GM12873 (cell line): ENCODE results near the gene ORM2.

Source experiments
- TF ChIP-seq, protein P1 (sequence below): IDR thresholded peaks from 2 replicates; pipeline ENCODE4 v1.5.1; 2012; ENCODE audit warnings: low read depth, mild to moderate bottlenecking, moderate library complexity, low read length, control low read depth; ENCODE audit not compliant: insufficient read depth; ENCODE audit errors: missing control alignments

Gene ORM2

GRCh38 chr9:114367772-114368569, 38.3 kb downstream of the ORM2 start:
- TF ChIP-seq, protein P1, sequence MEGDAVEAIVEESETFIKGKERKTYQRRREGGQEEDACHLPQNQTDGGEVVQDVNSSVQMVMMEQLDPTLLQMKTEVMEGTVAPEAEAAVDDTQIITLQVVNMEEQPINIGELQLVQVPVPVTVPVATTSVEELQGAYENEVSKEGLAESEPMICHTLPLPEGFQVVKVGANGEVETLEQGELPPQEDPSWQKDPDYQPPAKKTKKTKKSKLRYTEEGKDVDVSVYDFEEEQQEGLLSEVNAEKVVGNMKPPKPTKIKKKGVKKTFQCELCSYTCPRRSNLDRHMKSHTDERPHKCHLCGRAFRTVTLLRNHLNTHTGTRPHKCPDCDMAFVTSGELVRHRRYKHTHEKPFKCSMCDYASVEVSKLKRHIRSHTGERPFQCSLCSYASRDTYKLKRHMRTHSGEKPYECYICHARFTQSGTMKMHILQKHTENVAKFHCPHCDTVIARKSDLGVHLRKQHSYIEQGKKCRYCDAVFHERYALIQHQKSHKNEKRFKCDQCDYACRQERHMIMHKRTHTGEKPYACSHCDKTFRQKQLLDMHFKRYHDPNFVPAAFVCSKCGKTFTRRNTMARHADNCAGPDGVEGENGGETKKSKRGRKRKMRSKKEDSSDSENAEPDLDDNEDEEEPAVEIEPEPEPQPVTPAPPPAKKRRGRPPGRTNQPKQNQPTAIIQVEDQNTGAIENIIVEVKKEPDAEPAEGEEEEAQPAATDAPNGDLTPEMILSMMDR, result no peak

DNA sequence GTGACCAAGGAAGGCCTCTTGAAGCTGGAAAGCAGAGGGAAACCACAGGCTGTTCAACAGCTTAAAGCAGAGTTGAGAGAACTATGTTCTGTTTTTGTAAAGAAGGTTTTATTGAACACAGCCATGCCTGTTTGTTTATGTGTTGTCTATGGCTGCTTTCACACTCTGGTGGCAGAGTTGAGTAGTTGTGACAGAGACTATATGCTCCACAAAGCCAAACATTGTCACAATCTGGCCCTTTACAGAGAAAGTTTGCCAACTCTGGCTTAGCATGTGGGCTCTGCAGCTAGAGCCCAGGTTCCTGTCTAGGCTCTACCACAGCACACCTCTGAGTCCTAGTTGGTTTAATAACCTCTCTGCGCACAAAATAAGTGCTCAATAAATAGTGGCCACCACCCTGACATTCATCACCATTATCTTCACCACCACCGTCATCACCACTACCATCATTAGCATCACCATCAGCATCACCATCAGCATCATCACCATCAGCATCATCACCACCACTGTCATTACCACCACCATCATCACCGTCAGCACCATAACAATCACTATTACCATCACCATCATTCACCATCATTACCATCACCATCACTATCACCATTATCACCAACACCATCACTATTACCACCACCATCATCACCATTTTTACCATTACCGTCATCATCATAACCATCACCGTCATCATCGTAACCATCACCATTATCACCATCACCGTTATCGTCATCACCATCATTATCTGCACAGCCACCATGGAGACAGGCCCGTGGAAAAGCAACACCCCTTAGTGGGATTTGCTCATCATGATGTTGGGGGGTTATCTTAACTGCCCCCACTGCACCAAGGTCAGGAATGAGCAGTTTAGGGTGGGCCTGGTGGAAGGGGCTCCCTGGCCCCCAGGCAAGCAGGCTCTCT, 39.8 kb downstream of the ORM2 start:
- TF ChIP-seq, protein P1, result no peak

- TF ChIP-seq, protein P1, result no peak
These were observed 40.7 kb downstream of the ORM2 start for GRCh38 chr9:114370251-114370967.

DNA sequence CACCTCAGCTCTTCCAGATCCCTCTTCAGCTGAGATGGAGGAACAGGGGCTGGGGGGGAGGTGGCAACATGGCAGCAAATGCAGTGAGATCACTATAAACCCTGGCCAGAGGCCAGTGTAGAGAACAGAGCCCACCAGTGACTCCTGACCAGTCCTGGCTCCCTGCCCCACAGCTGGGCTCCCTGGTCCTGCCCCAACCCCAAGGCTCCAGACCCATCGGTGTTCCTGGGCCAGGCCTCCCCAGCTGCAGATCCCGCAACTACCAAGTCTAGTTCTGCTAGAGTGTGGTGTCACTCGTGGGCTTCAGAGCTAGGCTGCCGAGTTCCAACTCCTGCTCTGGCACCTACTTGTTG, 41.3 kb downstream of the ORM2 start:
- TF ChIP-seq, protein P1, result no peak

GRCh38 chr9:114371343-114371944, 41.8 kb downstream of the ORM2 start:
- TF ChIP-seq, protein P1, result no peak

GRCh38 chr9:114371973-114372917, 42.6 kb downstream of the ORM2 start:
- TF ChIP-seq, protein P1, result no peak
